MCF 10A (cell line): ENCODE data around the gene JAK3. TPM values are rescaled to one million over a fixed set of nuclear protein-coding genes. Genes with fewer than 3 reads are reported as not detected.

Experiments used
- BruUV-seq: library from RNA; stranded (reverse); fragments of 400-500 nt; replicated peaks from 2 replicates; lab custom pipeline; 2021; lab: Mats Ljungman, UMichigan
- CTCF ChIA-PET: fragments of 300-600 bp; sonication (Branson Sonifier 250); formaldehyde crosslinking; extraction: SDS; loops from one replicate; lab custom pipeline; 2021; ENCODE audit warnings: antibody characterized with exemption, inconsistent platforms; lab: Yijun Ruan, JAX
- POLR2A ChIA-PET: fragments of 300-600, 350-650 bp; sonication (Branson Sonifier 250); formaldehyde crosslinking; extraction: SDS; loops from one replicate; lab custom pipeline; 2020; ENCODE audit warnings: antibody characterized with exemption, inconsistent platforms; lab: Yijun Ruan, JAX
- DNase-seq: peaks from one replicate; pipeline ENCODE4 v3.0.0-alpha.2; 2018; ENCODE audit not compliant: unreplicated experiment
- H3K27ac Mint-ChIP-seq: one replicate; pipeline ENCODE4 v1.8.0; 2022; ENCODE audit warnings: mild to moderate bottlenecking, low read depth, mixed read lengths; ENCODE audit not compliant: unreplicated experiment
- H3K27me3 Mint-ChIP-seq: one replicate; pipeline ENCODE4 v1.8.0; 2022; ENCODE audit warnings: mixed read lengths; ENCODE audit not compliant: insufficient read depth, unreplicated experiment
- H3K36me3 Mint-ChIP-seq: one replicate; pipeline ENCODE4 v1.8.0; 2022; ENCODE audit warnings: mild to moderate bottlenecking, moderate library complexity, mixed read lengths; ENCODE audit not compliant: insufficient read depth, unreplicated experiment
- H3K4me1 Mint-ChIP-seq: one replicate; pipeline ENCODE4 v1.8.0; 2022; ENCODE audit warnings: mixed read lengths; ENCODE audit not compliant: insufficient read depth, unreplicated experiment
- H3K4me3 Mint-ChIP-seq: one replicate; pipeline ENCODE4 v1.8.0; 2022; ENCODE audit warnings: mild to moderate bottlenecking, moderate library complexity, mixed read lengths; ENCODE audit not compliant: unreplicated experiment
- H3K9me3 Mint-ChIP-seq: one replicate; pipeline ENCODE4 v1.8.0; 2022; ENCODE audit warnings: mixed read lengths; ENCODE audit not compliant: unreplicated experiment
- intact Hi-C: fragments of 100-400 bp; cut with micrococcal nuclease; formaldehyde crosslinking; loops from 2 replicates; pipeline ENCODE4 v1.14.1; 2022
- total RNA-seq: library from RNA; stranded (reverse); gene quantifications from 2 replicates; pipeline ENCODE4 v1.2.3, GENCODE V29; 2022
- TF ChIP-seq, protein P1 (sequence below): fragments of 200-600 bp; IDR thresholded peaks from one replicate; pipeline ENCODE4 v1.8.0; 2022; ENCODE audit warnings: antibody characterized with exemption, mild to moderate bottlenecking; ENCODE audit not compliant: unreplicated experiment

Gene JAK3
- total RNA-seq, 1 experiment from 2014 or later, result not detected

DNA sequence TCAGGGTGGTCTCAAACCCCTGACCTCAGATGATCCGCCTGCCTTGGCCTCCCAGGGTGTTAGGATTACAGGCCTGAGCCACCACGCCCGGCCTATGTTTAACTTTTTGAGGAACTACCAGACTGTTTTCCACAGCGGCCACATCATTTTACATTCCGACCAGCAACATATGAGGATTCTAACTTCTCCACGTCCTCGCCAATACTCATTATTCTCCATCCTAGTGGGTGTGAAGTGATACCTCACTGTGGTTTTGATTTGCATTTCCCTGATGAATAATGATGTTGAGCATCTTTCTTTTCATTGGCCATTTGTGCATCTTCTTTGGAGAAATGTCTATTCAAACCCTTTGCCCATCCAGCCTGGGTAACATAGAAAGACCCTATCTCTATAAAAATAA is 38.7 kb upstream of the JAK3 start:
- intact Hi-C loops, result no loop called here
- DNase-seq, result no peak
- ChIA-PET POLR2A (no interaction called here), CTCF (interaction anchor here (1.0 kb wide), 1 partner anchor 15 kb away, joined by 5 read pairs; the partner anchor contains the start of gene SLC5A5)
- no peak overlapping the region for H3K4me3 Mint-ChIP-seq
- BruUV-seq, result no TSS peak
- H3K9me3 Mint-ChIP-seq, result no peaks in the 10 kb centered on the region
- H3K4me1 Mint-ChIP-seq, result no peaks in the 10 kb centered on the region
- H3K27ac Mint-ChIP-seq, result no peak overlapping the region
- no peaks in the 10 kb centered on the region for H3K36me3 Mint-ChIP-seq
- TF ChIP-seq, protein P1, sequence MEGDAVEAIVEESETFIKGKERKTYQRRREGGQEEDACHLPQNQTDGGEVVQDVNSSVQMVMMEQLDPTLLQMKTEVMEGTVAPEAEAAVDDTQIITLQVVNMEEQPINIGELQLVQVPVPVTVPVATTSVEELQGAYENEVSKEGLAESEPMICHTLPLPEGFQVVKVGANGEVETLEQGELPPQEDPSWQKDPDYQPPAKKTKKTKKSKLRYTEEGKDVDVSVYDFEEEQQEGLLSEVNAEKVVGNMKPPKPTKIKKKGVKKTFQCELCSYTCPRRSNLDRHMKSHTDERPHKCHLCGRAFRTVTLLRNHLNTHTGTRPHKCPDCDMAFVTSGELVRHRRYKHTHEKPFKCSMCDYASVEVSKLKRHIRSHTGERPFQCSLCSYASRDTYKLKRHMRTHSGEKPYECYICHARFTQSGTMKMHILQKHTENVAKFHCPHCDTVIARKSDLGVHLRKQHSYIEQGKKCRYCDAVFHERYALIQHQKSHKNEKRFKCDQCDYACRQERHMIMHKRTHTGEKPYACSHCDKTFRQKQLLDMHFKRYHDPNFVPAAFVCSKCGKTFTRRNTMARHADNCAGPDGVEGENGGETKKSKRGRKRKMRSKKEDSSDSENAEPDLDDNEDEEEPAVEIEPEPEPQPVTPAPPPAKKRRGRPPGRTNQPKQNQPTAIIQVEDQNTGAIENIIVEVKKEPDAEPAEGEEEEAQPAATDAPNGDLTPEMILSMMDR, result no peak
- H3K27me3 Mint-ChIP-seq, result peaks cover 11% of the 10 kb centered on the region

DNA sequence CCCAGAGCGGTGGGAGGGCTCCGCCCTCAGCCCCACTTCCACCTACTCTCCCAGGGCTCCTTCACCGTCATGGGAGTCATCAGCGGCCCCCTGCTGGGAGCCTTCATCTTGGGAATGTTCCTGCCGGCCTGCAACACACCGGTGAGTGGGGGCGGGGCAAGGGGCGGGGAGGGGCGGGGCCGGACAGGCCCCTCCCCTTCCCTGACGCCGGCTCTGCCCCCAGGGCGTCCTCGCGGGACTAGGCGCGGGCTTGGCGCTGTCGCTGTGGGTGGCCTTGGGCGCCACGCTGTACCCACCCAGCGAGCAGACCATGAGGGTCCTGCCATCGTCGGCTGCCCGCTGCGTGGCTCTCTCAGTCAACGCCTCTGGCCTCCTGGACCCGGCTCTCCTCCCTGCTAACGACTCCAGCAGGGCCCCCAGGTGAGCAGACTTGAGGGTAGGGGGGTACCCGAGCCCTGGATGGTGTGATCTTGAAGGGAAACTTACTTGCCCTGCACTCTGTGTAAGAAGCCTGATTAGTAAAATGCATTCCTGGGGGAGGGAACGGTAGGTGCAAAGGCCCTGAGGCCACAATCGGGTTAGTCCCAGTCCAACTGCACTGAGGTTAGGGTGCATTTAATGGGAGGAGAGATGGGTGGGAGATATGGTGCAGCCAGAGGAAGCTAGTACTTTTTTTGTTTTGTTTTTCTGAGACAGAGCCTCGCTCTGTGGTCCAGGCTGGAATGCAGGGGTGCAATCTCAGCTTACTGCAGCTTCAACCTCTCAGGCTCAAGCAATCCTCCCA is 36.0 kb upstream of the JAK3 start:
- no peak overlapping the region for H3K27ac Mint-ChIP-seq
- no peaks in the 10 kb centered on the region for H3K36me3 Mint-ChIP-seq
- no peaks in the 10 kb centered on the region for H3K4me1 Mint-ChIP-seq
- DNase-seq, result no peak
- no TSS peak for BruUV-seq
- POLR2A ChIA-PET, result no interaction called here
- intact Hi-C loops, result no loop called here
- CTCF ChIA-PET, result interaction anchor here (0.6 kb wide), 1 partner anchor 111 kb away, joined by 4 read pairs; no protein-coding TSS in a partner anchor
- no peaks in the 10 kb centered on the region for H3K9me3 Mint-ChIP-seq
- H3K4me3 Mint-ChIP-seq, result no peak overlapping the region
- TF ChIP-seq, protein P1, result no peak
- no peaks in the 10 kb centered on the region for H3K27me3 Mint-ChIP-seq

DNA sequence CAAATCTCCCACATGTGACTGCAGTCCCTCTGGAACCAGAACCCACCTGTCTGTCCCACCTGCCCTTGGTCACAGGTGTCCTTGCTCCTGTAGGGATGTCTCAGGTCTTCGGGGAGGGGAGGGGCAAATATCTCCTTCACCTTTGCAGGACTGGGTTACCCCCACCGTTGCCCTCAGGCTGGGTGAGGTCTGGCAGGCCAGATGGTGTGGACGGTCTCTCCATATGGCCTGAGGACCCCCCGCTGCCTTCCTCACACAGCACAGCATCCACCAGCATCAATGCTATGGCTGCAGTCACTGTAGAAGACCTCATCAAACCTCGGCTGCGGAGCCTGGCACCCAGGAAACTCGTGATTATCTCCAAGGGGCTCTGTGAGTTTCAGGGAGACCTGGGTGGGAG is 33.9 kb upstream of the JAK3 start:
- DNase-seq, result no peak
- no peaks in the 10 kb centered on the region for H3K9me3 Mint-ChIP-seq
- CTCF ChIA-PET, result no interaction called here
- H3K4me1 Mint-ChIP-seq, result no peaks in the 10 kb centered on the region
- H3K36me3 Mint-ChIP-seq, result no peaks in the 10 kb centered on the region
- TF ChIP-seq, protein P1, result no peak
- POLR2A ChIA-PET, result no interaction called here
- intact Hi-C loops, result no loop called here
- BruUV-seq, result no TSS peak
- H3K27me3 Mint-ChIP-seq, result no peaks in the 10 kb centered on the region
- H3K27ac Mint-ChIP-seq, result no peak overlapping the region
- no peak overlapping the region for H3K4me3 Mint-ChIP-seq

DNA sequence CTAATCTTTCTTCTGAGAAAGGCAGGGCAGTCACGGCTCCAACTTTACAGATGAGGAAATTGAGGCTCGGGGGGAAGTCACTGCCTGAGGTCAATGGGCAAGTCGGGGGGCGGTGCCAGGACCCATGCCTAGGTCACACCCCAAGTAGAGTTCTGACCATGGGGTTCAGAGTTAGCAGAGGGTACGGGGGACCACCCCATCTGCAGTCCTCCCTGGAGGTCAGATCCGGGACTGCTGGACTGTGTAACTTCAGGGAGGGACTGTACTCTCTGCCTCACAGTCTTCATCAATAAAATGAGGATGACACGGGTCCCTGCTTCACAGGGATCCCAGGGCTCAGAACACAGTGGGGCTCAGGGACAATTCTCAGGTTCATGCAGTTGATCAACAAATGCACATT is 31.7 kb upstream of the JAK3 start:
- TF ChIP-seq, protein P1, result no peak
- ChIA-PET POLR2A (interaction anchor here (0.8 to 1.2 kb wide), 2 partner anchors 13 to 53 kb away, joined by 3 read pairs; partner anchors contain the start of gene CCDC124), CTCF (interaction anchor here (0.7 to 0.8 kb wide), 2 partner anchors 9 to 41 kb away, joined by 3 to 6 read pairs; no protein-coding TSS in a partner anchor)
- Mint-ChIP-seq H3K4me3 (no peak overlapping the region), H3K9me3 (no peaks in the 10 kb centered on the region), H3K27me3 (no peaks in the 10 kb centered on the region), H3K27ac (no peak overlapping the region), H3K36me3 (no peaks in the 10 kb centered on the region), H3K4me1 (no peaks in the 10 kb centered on the region)
- intact Hi-C loops, result no loop called here
- DNase-seq, result no peak
- BruUV-seq, result no TSS peak
